Type B pancreatic cell (in vitro differentiated cells): ENCODE measurements around the gene SNTB2. TPM values are rescaled to one million over a fixed set of nuclear protein-coding genes. Genes with fewer than 3 reads are reported as not detected.

Source experiments
- DNase-seq: peaks from one replicate; pipeline ENCODE4 v3.0.0; 2021; ENCODE audit warnings: mixed read lengths; ENCODE audit not compliant: unreplicated experiment; ENCODE audit errors: extremely low spot score
- H3K27ac Mint-ChIP-seq: 2 replicates; pipeline ENCODE4 v1.8.0; 2021; ENCODE audit warnings: mild to moderate bottlenecking, mixed read lengths
- H3K27me3 Mint-ChIP-seq: 2 replicates; pipeline ENCODE4 v1.8.0; 2021; ENCODE audit warnings: mixed read lengths
- H3K36me3 Mint-ChIP-seq: 2 replicates; pipeline ENCODE4 v1.8.0; 2021; ENCODE audit warnings: mixed read lengths
- H3K4me1 Mint-ChIP-seq: one replicate; pipeline ENCODE4 v1.8.0; 2021; ENCODE audit warnings: mixed read lengths; ENCODE audit not compliant: unreplicated experiment
- H3K4me3 Mint-ChIP-seq: 2 replicates; pipeline ENCODE4 v1.8.0; 2021; ENCODE audit warnings: mild to moderate bottlenecking, mixed read lengths
- H3K9me3 Mint-ChIP-seq: 2 replicates; pipeline ENCODE4 v1.8.0; 2021; ENCODE audit warnings: mixed read lengths
- total RNA-seq: library from RNA; stranded (reverse); gene quantifications from 2 replicates; pipeline ENCODE4 v1.2.1, GENCODE V29; 2021; ENCODE audit warnings: low replicate concordance
- TF ChIP-seq, protein P1 (sequence below): fragments of 200-600 bp; sonication (generic); conservative IDR thresholded peaks from 2 replicates; pipeline ENCODE4 v1.5.0; 2021; ENCODE audit warnings: antibody characterized with exemption, mild to moderate bottlenecking

Gene SNTB2
- total RNA-seq, 1 donor from 2014 or later, result 22.2 TPM

GRCh38 chr16:69274699-69275235, 87.8 kb downstream of the SNTB2 start:
- DNase-seq, result no peak
- Mint-ChIP-seq H3K36me3 (peaks cover 27% of the 10 kb centered on the region), H3K4me1 (peaks cover 16% of the 10 kb centered on the region), H3K27ac (no peak overlapping the region), H3K27me3 (no peaks in the 10 kb centered on the region), H3K4me3 (no peak overlapping the region), H3K9me3 (no peaks in the 10 kb centered on the region)
- TF ChIP-seq, protein P1, sequence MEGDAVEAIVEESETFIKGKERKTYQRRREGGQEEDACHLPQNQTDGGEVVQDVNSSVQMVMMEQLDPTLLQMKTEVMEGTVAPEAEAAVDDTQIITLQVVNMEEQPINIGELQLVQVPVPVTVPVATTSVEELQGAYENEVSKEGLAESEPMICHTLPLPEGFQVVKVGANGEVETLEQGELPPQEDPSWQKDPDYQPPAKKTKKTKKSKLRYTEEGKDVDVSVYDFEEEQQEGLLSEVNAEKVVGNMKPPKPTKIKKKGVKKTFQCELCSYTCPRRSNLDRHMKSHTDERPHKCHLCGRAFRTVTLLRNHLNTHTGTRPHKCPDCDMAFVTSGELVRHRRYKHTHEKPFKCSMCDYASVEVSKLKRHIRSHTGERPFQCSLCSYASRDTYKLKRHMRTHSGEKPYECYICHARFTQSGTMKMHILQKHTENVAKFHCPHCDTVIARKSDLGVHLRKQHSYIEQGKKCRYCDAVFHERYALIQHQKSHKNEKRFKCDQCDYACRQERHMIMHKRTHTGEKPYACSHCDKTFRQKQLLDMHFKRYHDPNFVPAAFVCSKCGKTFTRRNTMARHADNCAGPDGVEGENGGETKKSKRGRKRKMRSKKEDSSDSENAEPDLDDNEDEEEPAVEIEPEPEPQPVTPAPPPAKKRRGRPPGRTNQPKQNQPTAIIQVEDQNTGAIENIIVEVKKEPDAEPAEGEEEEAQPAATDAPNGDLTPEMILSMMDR, result no peak

- Mint-ChIP-seq H3K27ac (no peak overlapping the region), H3K4me3 (no peak overlapping the region), H3K4me1 (peaks cover 16% of the 10 kb centered on the region), H3K27me3 (no peaks in the 10 kb centered on the region), H3K36me3 (peaks cover 19% of the 10 kb centered on the region), H3K9me3 (no peaks in the 10 kb centered on the region)
- TF ChIP-seq, protein P1, result no peak
- no peak for DNase-seq
Observed at GRCh38 chr16:69276148-69277115, 89.5 kb downstream of the SNTB2 start.

GRCh38 chr16:69277413-69277812, 90.4 kb downstream of the SNTB2 start:
- H3K27ac Mint-ChIP-seq, result no peak overlapping the region
- H3K27me3 Mint-ChIP-seq, result no peaks in the 10 kb centered on the region
- TF ChIP-seq, protein P1, result no peak
- H3K4me1 Mint-ChIP-seq, result peaks cover 16% of the 10 kb centered on the region
- H3K9me3 Mint-ChIP-seq, result no peaks in the 10 kb centered on the region
- H3K4me3 Mint-ChIP-seq, result no peak overlapping the region
- no peak for DNase-seq
- H3K36me3 Mint-ChIP-seq, result peaks cover 17% of the 10 kb centered on the region

GRCh38 chr16:69283851-69284250, 96.9 kb downstream of the SNTB2 start:
- H3K4me1 Mint-ChIP-seq, result no peaks in the 10 kb centered on the region
- no peak overlapping the region for H3K27ac Mint-ChIP-seq
- H3K4me3 Mint-ChIP-seq, result no peak overlapping the region
- H3K36me3 Mint-ChIP-seq, result peaks cover 11% of the 10 kb centered on the region
- H3K9me3 Mint-ChIP-seq, result no peaks in the 10 kb centered on the region
- TF ChIP-seq, protein P1, result no peak
- H3K27me3 Mint-ChIP-seq, result no peaks in the 10 kb centered on the region
- DNase-seq, result no peak

DNA sequence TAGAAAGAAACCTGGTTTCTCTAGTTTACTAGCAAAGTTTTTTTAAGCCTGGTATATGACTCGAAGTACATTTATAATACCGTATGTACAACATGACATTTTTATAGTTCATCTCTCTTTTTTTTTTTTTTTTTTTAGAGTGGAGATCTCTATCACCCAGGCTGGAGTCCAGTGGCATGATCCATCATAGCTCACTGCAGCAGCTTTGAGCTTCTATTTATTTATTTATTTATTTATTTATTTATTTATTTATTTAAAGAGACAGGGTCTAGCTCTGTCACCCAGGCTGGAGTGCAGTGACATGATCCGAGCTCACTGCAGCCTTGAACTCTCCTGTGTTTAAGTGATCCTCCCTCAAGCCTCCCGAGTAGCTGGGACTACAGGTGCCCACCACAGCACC, 98.3 kb downstream of the SNTB2 start:
- Mint-ChIP-seq H3K9me3 (no peaks in the 10 kb centered on the region), H3K36me3 (peaks cover 7% of the 10 kb centered on the region), H3K27me3 (no peaks in the 10 kb centered on the region), H3K4me1 (no peaks in the 10 kb centered on the region), H3K4me3 (no peak overlapping the region), H3K27ac (no peak overlapping the region)
- TF ChIP-seq, protein P1, result no peak
- DNase-seq, result no peak
